Measurements from ENCODE around the gene SLC19A1.

SLC19A1 gene

DNA sequence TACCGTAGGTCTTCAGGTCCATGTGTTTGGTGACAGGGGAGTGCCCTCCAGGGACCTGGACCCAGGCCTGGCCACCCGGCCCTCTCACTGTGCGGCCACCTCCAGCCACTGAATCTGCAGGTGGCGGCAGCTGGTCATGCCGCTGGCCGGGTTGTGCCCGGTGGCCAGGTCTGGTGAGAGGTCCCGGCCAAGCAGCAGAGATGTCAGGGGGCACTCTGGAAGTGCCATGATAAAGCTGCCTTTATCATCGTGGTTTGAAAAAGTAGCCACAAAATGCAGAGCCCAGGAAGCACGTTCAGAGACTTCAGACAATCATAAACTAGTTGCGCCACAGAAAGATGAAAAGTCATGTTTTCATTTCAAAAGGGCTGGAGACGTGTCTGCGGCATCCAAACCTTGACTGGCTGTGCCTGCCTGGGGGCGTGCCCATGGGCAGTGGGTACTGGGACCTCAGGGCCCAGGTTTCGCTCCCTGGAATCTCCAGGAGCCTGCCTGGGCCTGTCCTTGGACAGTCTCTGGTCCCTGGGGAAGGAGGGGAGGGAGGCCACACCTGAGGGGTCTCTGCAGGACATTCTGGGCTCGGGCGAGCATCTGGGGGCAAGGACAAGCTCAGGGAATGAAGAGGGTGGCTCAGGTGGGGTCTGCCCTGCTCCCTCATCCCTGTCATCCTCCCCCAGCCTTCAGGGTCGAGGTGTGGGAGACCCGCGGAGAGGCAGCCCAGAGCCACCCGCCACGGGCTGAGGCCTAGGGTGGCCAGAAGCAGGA, 92.4 kb downstream of the SLC19A1 start:
- no peak for DNase-seq

DNA sequence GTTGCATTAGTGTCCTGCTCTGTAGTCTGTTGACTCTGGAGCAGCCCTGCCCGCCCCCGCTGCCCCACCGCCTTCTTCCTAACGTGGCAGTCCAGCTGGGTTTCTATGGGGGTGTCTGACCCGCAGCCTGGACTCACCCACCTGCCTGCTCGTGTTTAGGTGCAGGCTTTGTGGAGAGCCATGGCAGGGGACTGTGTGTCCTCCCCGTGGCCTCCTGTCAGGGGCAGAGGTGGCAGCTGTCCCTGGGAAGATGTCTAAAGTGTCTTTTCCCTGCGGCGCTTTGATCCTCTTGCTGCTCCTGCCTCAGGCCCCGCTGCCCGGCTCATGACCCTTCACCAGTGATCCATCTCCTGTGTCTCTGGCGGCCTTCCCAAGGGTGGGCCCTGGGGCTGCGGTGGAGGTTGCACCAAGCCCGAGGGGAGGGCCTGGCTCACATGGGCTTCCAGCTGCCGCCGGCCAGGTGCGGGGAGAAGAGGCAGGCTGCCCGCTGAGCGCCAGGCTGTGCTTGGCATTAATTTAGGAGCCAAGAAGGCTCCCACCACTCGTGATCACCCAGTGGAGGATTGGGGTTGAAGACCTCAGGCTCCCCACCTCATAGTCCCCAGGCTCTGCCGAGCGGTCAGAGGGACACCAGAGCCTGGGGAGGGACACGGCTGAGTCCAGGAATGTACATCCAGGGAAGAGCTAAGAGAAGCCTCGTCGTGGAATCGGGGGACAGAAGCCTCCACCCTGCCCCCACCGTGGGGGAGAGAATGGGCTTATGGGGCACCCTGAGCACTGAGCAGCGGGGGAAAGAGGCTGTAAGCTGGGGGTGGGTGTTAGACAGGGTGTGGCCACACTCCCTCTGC, 93.2 kb downstream of the SLC19A1 start:
- no peak for DNase-seq

DNA sequence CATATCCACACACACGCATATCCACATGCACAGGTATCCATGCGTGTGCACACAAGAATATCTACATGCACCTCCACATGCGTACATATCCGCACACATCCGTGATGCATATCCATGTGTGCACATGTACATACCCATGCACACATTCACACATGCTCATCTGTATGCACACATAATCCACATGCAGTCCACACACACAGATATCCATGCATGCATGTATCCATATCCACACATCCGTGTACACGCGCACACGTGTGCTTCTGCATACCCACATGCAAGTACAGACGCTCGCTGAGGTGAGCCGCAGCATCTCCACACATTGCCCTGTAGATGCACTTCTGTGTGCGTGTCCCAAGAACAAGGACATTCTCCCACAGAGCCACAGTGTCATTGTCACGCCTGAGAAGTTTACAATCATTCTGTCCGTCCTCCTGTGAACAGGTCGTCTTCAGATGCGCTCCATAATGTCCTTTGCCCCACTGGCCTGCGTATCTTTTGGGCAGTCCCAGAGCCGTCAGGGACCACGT, 93.9 kb downstream of the SLC19A1 start:
- no peak for DNase-seq
